A549 treated with dexamethasone at 1 μM for 4 hours (cell line): Measurements from ENCODE around the gene TEX50. TPM values are rescaled to one million over a fixed set of nuclear protein-coding genes. Genes with fewer than 3 reads are reported as not detected.

Experiments
- total RNA-seq: library from RNA; stranded (reverse); fragments of 200-300 nt; extraction: Qiagen RNA extraction; gene quantifications from 5 replicates; pipeline ENCODE4 v1.2.3, GENCODE V29; 2022

TEX50 gene
- not detected in 5 replicates for total RNA-seq

GRCh38 chr1:173635116-173635515 lies at the start of gene TEX50:
TEX50 (plus strand) TSS chr1:173635338; CDS start chr1:173635522, 184 bp downstream.

GRCh38 chr1:173603056-173603591 lies 32.0 kb upstream of the TEX50 start, which contains the start of gene SLC9C2:
SLC9C2 (minus strand) TSS chr1:173603072; CDS start chr1:173601776, 1,296 bp downstream.

GRCh38 chr1:173669491-173669941 lies 34.4 kb downstream of the TEX50 start, which contains the start of gene ANKRD45:
ANKRD45 (minus strand) TSS chr1:173669851; CDS start chr1:173659418, 10,433 bp downstream.

Other genes with a start within 250 kb of the TEX50 start
- 297 to 355 TPM (median 305 TPM) in 5 replicates for gene PRDX6, start 158.0 kb upstream of the TEX50 start, total RNA-seq
- not detected in 5 replicates for gene SLC9C2, start 32.3 kb upstream of the TEX50 start, total RNA-seq
- 0.11 to 0.19 TPM (median 0.16 TPM) in 4 of 5 replicates, not detected in the other for gene ANKRD45, start 34.5 kb downstream of the TEX50 start, total RNA-seq
- 11.3 to 14.5 TPM (median 13.7 TPM) in 5 replicates for gene KLHL20, start 79.6 kb downstream of the TEX50 start, total RNA-seq
- 40.9 to 48.4 TPM (median 44.1 TPM) in 5 replicates for gene DARS2, start 189.3 kb downstream of the TEX50 start, total RNA-seq
- gene CENPL, start 189.5 kb downstream of the TEX50 start, total RNA-seq, result 12.6 to 16.0 TPM (median 14.1 TPM) in 5 replicates
- gene GAS5, start 232.7 kb downstream of the TEX50 start, total RNA-seq, result 228 to 311 TPM (median 240 TPM) in 5 replicates
- 0.90 to 2.3 TPM (median 1.9 TPM) in 5 replicates for gene ZBTB37, start 233.0 kb downstream of the TEX50 start, total RNA-seq